Mucosa of descending colon (tissue), 3 donors: ENCODE data around the gene ZNF91. TPM values are rescaled to one million over a fixed set of nuclear protein-coding genes. Genes with fewer than 3 reads are reported as not detected.
"Not testable (repeated sequence)": the region's sequence is repeated elsewhere in the genome, so short reads cannot be mapped to it uniquely, and the experiment has no call there.

Source experiments
- ATAC-seq: fragments of 200-7000 bp; cut with Tn5 transposase; one replicate; pipeline ENCODE4 v1.9.1; 2020; ENCODE audit warnings: mild to moderate bottlenecking, moderate library complexity
- DNase-seq, 3 donors: peaks; one replicate each; pipeline ENCODE4 v3.0.0-alpha.2; 2020
- H3K36me3 ChIP-seq: fragments of 200-600 bp; one replicate; pipeline ENCODE4 v1.8.0; 2021; ENCODE audit warnings: low read depth, mild to moderate bottlenecking
- H3K4me1 ChIP-seq: fragments of 200-600 bp; one replicate; pipeline ENCODE4 v1.8.0; 2021; ENCODE audit warnings: low read depth, mild to moderate bottlenecking
- H3K4me3 ChIP-seq: fragments of 200-600 bp; one replicate; pipeline ENCODE4 v1.8.0; 2021; ENCODE audit warnings: mild to moderate bottlenecking
- H3K9me3 ChIP-seq: fragments of 200-600 bp; one replicate; pipeline ENCODE4 v1.8.0; 2021; ENCODE audit warnings: mild to moderate bottlenecking
- intact Hi-C, 2 donors: fragments of 100-400 bp; cut with DNase I in 1 of 2; cut with micrococcal nuclease in 1 of 2; formaldehyde crosslinking; loops; one replicate each; pipeline versions ENCODE4 v1.11.0 to v1.11.1; 2022; cut with DNase I, micrococcal nuclease
- total RNA-seq, 3 donors: library from RNA; stranded (reverse); fragmentation: NEBNext Ultra II Directional in 2 of 3; extraction: Animal tissue kit (Norgen Biotek cat#: 25700) in 2 of 3; gene quantifications; one replicate each; pipeline versions ENCODE4 v1.2.1 to v1.2.4, GENCODE V29; 2021 to 2023
- TF ChIP-seq, protein P1 (sequence below): fragments of 200-600 bp; IDR thresholded peaks from one replicate; pipeline ENCODE4 v1.8.0; 2022; ENCODE audit warnings: antibody characterized with exemption, mild to moderate bottlenecking
- donor health status: DM: no; HTN: no; CAD: no; lungs with moderate emphysema.
- donor health status: DM: no; HTN: no; CAD: no.
- donor health status: DM: no; HTN: yes; CAD: no.

ZNF91 gene
- total RNA-seq, 3 donors from 2014 or later: 77.3 to 140 (median 81.8) TPM

DNA sequence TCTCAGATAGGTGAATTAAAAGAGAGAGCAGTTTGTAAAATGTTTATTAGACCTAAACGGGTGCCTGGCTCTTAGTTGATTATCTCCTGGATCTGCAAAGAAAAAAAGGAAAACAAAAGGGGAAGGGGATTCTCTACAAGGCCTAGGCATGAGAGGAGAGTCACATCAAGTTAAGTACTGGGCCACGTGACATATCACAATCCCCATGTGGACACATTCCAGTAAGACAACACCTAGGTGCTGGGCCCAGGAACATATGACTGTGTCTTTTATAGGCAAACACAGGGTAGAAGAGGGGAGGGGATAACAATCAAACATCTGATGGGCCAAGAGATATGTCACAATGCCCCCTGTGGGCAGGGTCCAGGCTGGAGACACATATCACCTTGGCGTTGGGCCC is 4.2 kb upstream of the ZNF91 start:
- Histone ChIP-seq H3K4me1 (peaks cover 19% of the 10 kb centered on the region), H3K4me3 (no peak overlapping the region), H3K9me3 (no peaks in the 10 kb centered on the region), H3K36me3 (no peaks in the 10 kb centered on the region)
- TF ChIP-seq, protein P1, sequence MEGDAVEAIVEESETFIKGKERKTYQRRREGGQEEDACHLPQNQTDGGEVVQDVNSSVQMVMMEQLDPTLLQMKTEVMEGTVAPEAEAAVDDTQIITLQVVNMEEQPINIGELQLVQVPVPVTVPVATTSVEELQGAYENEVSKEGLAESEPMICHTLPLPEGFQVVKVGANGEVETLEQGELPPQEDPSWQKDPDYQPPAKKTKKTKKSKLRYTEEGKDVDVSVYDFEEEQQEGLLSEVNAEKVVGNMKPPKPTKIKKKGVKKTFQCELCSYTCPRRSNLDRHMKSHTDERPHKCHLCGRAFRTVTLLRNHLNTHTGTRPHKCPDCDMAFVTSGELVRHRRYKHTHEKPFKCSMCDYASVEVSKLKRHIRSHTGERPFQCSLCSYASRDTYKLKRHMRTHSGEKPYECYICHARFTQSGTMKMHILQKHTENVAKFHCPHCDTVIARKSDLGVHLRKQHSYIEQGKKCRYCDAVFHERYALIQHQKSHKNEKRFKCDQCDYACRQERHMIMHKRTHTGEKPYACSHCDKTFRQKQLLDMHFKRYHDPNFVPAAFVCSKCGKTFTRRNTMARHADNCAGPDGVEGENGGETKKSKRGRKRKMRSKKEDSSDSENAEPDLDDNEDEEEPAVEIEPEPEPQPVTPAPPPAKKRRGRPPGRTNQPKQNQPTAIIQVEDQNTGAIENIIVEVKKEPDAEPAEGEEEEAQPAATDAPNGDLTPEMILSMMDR: no peak
- ATAC-seq (no peak), DNase-seq (no peak)
- intact Hi-C loops: no loop called here

DNA sequence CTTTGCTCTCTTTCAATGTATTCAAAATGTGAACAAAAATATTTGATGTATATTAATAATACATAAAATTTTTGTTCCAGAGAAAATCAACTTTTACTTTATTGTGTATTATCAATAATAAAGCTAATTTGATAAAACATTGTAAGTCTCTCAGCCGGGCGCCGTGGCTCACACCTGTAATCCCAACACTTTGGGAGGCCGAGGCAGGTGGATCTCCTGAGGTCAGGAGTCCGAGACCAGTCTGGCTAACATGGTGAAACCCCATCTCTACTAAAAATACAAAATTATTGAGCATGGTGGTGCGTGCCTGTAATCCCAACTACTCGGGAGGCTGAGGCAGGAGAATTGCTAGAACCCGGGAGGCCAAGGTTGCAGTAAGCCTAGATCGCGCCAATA is 449 bp upstream of the ZNF91 start:
- H3K4me3 ChIP-seq, H3K9me3 ChIP-seq, intact Hi-C loops, H3K36me3 ChIP-seq, ATAC-seq, DNase-seq: not testable (repeated sequence)
- peaks cover 37% of the 10 kb centered on the region for H3K4me1 ChIP-seq

DNA sequence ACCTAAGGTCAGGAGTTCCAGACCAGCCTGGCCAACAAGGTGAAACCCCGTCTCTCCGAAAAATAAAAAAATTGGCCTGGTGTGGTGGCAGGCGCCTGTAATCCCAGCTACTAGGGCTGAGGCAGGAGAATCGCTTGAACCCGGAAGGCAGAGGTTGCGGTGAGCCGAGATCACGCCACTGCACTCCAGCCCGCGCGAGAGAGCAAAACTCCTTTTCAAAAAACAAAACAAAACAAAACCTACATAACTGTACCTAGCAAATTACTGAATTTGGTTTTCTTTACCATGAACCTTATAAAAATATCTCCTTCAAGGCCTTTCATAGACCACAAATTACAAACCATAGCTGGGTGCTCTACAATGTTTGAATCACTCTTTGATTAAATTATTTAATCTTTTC is 760 bp downstream of the ZNF91 start:
- ATAC-seq (peak; percentile 45), DNase-seq (peak; percentile 62 to 72 (median 67))
- intact Hi-C loops: no loop called here
- TF ChIP-seq, protein P1: no peak
- no peaks in the 10 kb centered on the region for H3K9me3 ChIP-seq
- peak overlapping the region; percentile 74 for H3K4me3 ChIP-seq
- no peaks in the 10 kb centered on the region for H3K36me3 ChIP-seq
- H3K4me1 ChIP-seq: peaks cover 42% of the 10 kb centered on the region

DNA sequence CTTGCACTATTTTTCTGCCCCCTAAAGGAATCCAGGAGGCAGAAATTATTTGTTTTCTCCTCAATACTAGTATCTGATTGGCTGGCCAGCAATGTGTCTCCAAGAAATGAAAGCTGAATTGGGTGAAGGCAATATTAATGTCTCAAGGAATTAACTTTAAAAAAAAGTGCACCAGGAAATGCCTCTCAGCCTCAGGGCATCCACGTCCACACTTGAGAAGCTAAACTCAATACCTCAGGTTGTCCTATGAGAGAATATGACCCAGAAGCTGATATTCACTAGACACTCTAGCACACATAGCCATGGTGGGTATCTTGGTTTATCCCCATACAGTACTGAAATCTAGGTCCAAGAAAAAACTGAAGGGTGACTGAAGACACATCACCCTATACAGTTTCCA is 2.1 kb downstream of the ZNF91 start:
- H3K4me1 ChIP-seq: peaks cover 42% of the 10 kb centered on the region
- no peaks in the 10 kb centered on the region for H3K36me3 ChIP-seq
- intact Hi-C loops: no loop called here
- ATAC-seq: no peak
- TF ChIP-seq, protein P1: no peak
- H3K9me3 ChIP-seq: peaks cover 6% of the 10 kb centered on the region
- DNase-seq: no peak
- no peak overlapping the region for H3K4me3 ChIP-seq

DNA sequence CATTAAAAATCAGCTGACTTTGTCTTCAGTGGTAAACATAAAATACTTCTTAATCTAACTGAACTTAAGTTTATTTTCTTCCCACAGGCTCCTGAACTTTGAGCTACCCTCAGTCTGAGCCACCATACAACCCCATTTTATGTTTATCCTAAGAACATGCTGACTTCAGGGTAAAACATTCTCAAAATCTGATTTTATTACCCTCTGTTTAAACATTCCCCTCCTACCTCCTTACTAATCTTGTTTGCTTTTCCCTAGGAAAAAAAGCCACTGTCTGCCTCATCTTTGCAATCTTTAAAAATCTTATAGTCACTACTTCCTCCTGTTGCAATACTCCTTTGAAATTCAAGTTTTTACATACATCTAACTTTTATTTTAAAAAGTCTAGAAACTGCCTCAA is 4.0 kb downstream of the ZNF91 start:
- Histone ChIP-seq H3K4me3 (no peak overlapping the region), H3K9me3 (peaks cover 22% of the 10 kb centered on the region), H3K4me1 (peaks cover 42% of the 10 kb centered on the region), H3K36me3 (peaks cover 7% of the 10 kb centered on the region)
- intact Hi-C loops: no loop called here
- DNase-seq: no peak
- TF ChIP-seq, protein P1: no peak
- ATAC-seq: peak; percentile 48

DNA sequence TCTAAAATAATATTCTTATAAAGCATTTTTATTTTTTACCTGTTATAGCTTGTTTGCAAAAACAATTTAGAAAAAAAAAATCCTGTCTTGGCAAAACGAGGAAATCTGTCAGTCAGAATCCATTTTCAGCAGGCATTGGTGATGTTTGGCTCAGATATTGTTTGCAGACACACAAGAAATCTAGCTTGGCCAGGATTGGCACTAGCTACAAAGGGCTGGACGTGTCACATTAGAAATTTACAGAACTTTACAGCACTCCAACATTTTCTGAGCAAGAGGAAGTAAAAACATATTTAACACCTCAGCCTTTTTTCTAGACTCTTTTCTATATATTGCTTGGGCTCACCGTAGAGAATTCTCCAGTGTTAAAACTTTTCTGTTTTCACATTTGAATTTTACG is 9.9 kb downstream of the ZNF91 start:
- no peak for DNase-seq
- TF ChIP-seq, protein P1: no peak
- peaks cover 66% of the 10 kb centered on the region for H3K9me3 ChIP-seq

More for the DNA sequence above, 9.9 kb downstream of the ZNF91 start:
- no peak for ATAC-seq
- intact Hi-C loops: no loop called here
- no peak overlapping the region for H3K4me3 ChIP-seq
- H3K4me1 ChIP-seq: peaks cover 6% of the 10 kb centered on the region
- H3K36me3 ChIP-seq: peaks cover 30% of the 10 kb centered on the region
